Chondrocyte (in vitro differentiated cells): ENCODE data around the gene SLC25A21. TPM values are rescaled to one million over a fixed set of nuclear protein-coding genes. Genes with fewer than 3 reads are reported as not detected.

Source experiments
- DNase-seq: peaks from one replicate; pipeline ENCODE4 v3.0.0; 2021; ENCODE audit warnings: mixed read lengths, low spot score
- H3K27ac Mint-ChIP-seq: one replicate; pipeline ENCODE4 v1.8.0; 2021; ENCODE audit warnings: mild to moderate bottlenecking, moderate library complexity, mixed read lengths; ENCODE audit not compliant: unreplicated experiment
- H3K27me3 Mint-ChIP-seq: 2 replicates; pipeline ENCODE4 v1.8.0; 2021; ENCODE audit warnings: low read depth, mixed read lengths
- H3K36me3 Mint-ChIP-seq: 2 replicates; pipeline ENCODE4 v1.8.0; 2021; ENCODE audit warnings: low read depth, mixed read lengths
- H3K4me1 Mint-ChIP-seq: 2 replicates; pipeline ENCODE4 v1.8.0; 2021; ENCODE audit warnings: low read depth, mild to moderate bottlenecking, mixed read lengths
- H3K4me3 Mint-ChIP-seq: one replicate; pipeline ENCODE4 v1.8.0; 2021; ENCODE audit warnings: mild to moderate bottlenecking, moderate library complexity, mixed read lengths; ENCODE audit not compliant: unreplicated experiment
- H3K9me3 Mint-ChIP-seq: 2 replicates; pipeline ENCODE4 v1.8.0; 2021; ENCODE audit warnings: low read depth, mixed read lengths
- CTCF ChIP-seq: fragments of 200-600 bp; sonication (generic); IDR thresholded peaks from 2 replicates; pipeline ENCODE4 v1.5.0; 2021; ENCODE audit warnings: antibody characterized with exemption, mild to moderate bottlenecking, moderate library complexity
- total RNA-seq: library from RNA; stranded (reverse); gene quantifications from 3 replicates; pipeline ENCODE4 v1.2.1, GENCODE V29; 2021

The SLC25A21 gene
- total RNA-seq, 1 donor from 2014 or later, result 0.22 TPM

- DNase-seq, result no peak
- H3K4me1 Mint-ChIP-seq, result peaks cover 29% of the 10 kb centered on the region
- no peak for TF ChIP-seq CTCF
- H3K4me3 Mint-ChIP-seq, result no peak overlapping the region
- no peaks in the 10 kb centered on the region for H3K27me3 Mint-ChIP-seq
- H3K27ac Mint-ChIP-seq, result no peak overlapping the region
- no peaks in the 10 kb centered on the region for H3K9me3 Mint-ChIP-seq
- no peaks in the 10 kb centered on the region for H3K36me3 Mint-ChIP-seq
Measured at GRCh38 chr14:37023875-37024565, 148.4 kb downstream of the SLC25A21 start.

GRCh38 chr14:37021390-37021789 is 151.0 kb downstream of the SLC25A21 start:
- no peak for TF ChIP-seq CTCF
- no peaks in the 10 kb centered on the region for H3K9me3 Mint-ChIP-seq
- H3K27ac Mint-ChIP-seq, result no peak overlapping the region
- H3K36me3 Mint-ChIP-seq, result no peaks in the 10 kb centered on the region
- no peaks in the 10 kb centered on the region for H3K27me3 Mint-ChIP-seq
- peaks cover 26% of the 10 kb centered on the region for H3K4me1 Mint-ChIP-seq
- no peak for DNase-seq
- no peak overlapping the region for H3K4me3 Mint-ChIP-seq

- DNase-seq, result no peak
- no peaks in the 10 kb centered on the region for H3K36me3 Mint-ChIP-seq
- no peak for TF ChIP-seq CTCF
- H3K4me3 Mint-ChIP-seq, result no peak overlapping the region
- H3K9me3 Mint-ChIP-seq, result no peaks in the 10 kb centered on the region
- H3K27me3 Mint-ChIP-seq, result no peaks in the 10 kb centered on the region
- H3K4me1 Mint-ChIP-seq, result peaks cover 7% of the 10 kb centered on the region
- H3K27ac Mint-ChIP-seq, result no peak overlapping the region
Measured at GRCh38 chr14:37019488-37019887, 152.9 kb downstream of the SLC25A21 start.

GRCh38 chr14:37018571-37019240 is 153.7 kb downstream of the SLC25A21 start:
- Mint-ChIP-seq H3K36me3 (no peaks in the 10 kb centered on the region), H3K9me3 (no peaks in the 10 kb centered on the region), H3K4me1 (peaks cover 3% of the 10 kb centered on the region), H3K4me3 (no peak overlapping the region), H3K27me3 (no peaks in the 10 kb centered on the region), H3K27ac (no peak overlapping the region)
- no peak for DNase-seq
- no peak for TF ChIP-seq CTCF

GRCh38 chr14:37013078-37013477 is 159.3 kb downstream of the SLC25A21 start:
- Mint-ChIP-seq H3K4me3 (no peak overlapping the region), H3K36me3 (no peaks in the 10 kb centered on the region), H3K9me3 (no peaks in the 10 kb centered on the region), H3K4me1 (peaks cover 2% of the 10 kb centered on the region), H3K27ac (no peak overlapping the region), H3K27me3 (peaks cover 2% of the 10 kb centered on the region)
- no peak for TF ChIP-seq CTCF
- no peak for DNase-seq
